WTC11 (cell line): Measurements from ENCODE around the gene MYO18A.

Source experiments
- ARID4B ChIP-seq: sonication (generic); formaldehyde crosslinking; IDR thresholded peaks from 2 replicates; pipeline ENCODE4 v1.8.0; 2023; ENCODE audit warnings: missing genetic modification reagents, mild to moderate bottlenecking, borderline replicate concordance
- CTCF ChIP-seq: fragments of 200-600 bp; IDR thresholded peaks from 2 replicates; pipeline ENCODE4 v1.8.0; 2022; ENCODE audit warnings: antibody characterized with exemption
- MYBL2 ChIP-seq: sonication (generic); formaldehyde crosslinking; IDR thresholded peaks from 2 replicates; pipeline ENCODE4 v1.8.1; 2023; ENCODE audit warnings: mild to moderate bottlenecking, moderate library complexity, missing genetic modification reagents
- NFE2L1 ChIP-seq: sonication (generic); formaldehyde crosslinking; IDR thresholded peaks from 2 replicates; pipeline ENCODE4 v1.8.1; 2023; ENCODE audit warnings: missing genetic modification reagents
- NFYB ChIP-seq: sonication (generic); formaldehyde crosslinking; conservative IDR thresholded peaks from 2 replicates; pipeline ENCODE4 v1.8.0; 2022; ENCODE audit warnings: low read depth, missing genetic modification reagents
- TEAD4 ChIP-seq: sonication (generic); formaldehyde crosslinking; IDR thresholded peaks from 2 replicates; pipeline ENCODE4 v1.8.0; 2022; ENCODE audit warnings: mild to moderate bottlenecking, missing genetic modification reagents
- TP53 ChIP-seq: sonication (generic); formaldehyde crosslinking; IDR thresholded peaks from 2 replicates; pipeline ENCODE4 v1.8.1; 2023; ENCODE audit warnings: mild to moderate bottlenecking, missing genetic modification reagents
- ZNF232 ChIP-seq: sonication (generic); formaldehyde crosslinking; IDR thresholded peaks from 2 replicates; pipeline ENCODE4 v1.8.0; 2022; ENCODE audit warnings: mild to moderate bottlenecking, missing genetic modification reagents
- TF ChIP-seq, protein P1 (sequence below): sonication (generic); formaldehyde crosslinking; IDR thresholded peaks from 2 replicates; pipeline ENCODE4 v1.8.0; 2022; ENCODE audit warnings: mild to moderate bottlenecking, missing genetic modification reagents

- no peak for TF ChIP-seq CTCF
- no peak for TF ChIP-seq ARID4B (CRISPR knock-in tag)
- no peak for TF ChIP-seq NFYB (CRISPR knock-in tag)
- no peak for TF ChIP-seq TP53 (CRISPR knock-in tag)
- TF ChIP-seq NFE2L1 (CRISPR knock-in tag): no peak
- no peak for TF ChIP-seq MYBL2 (CRISPR knock-in tag)
- TF ChIP-seq, protein P1, sequence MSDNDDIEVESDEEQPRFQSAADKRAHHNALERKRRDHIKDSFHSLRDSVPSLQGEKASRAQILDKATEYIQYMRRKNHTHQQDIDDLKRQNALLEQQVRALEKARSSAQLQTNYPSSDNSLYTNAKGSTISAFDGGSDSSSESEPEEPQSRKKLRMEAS (CRISPR knock-in tag): no peak
- TF ChIP-seq ZNF232: no peak
- TF ChIP-seq TEAD4 (CRISPR knock-in tag): no peak
These were observed 113.6 kb downstream of the MYO18A start for GRCh38 chr17:29066606-29067005.
